ENCODE data around the gene COMTD1.
"Not testable (repeated sequence)": the region's sequence is repeated elsewhere in the genome, so short reads cannot be mapped to it uniquely, and the experiment has no call there.

Gene COMTD1

DNA sequence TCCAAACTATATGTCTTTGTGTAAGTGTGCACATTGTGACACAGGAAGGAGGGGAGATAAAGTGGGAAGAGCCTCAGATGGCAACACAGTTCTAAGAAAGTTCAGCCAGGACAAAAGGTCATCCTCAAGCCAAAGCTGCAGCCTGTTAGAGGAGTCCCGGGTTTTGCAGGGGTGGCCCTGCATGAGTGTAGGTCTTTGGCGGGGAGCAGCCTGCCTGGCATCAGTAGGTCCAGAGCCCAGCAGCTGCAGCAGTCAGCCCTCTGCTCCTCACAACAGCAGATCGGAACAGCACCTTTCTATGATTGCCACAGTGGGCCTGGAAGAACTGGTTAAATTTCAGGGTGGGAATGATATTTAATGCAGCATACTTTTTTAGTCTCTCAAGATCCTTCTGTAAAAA, 38.7 kb downstream of the COMTD1 start:
- no peaks in the 10 kb centered on the region for H3K27me3 ChIP-seq (ENCODE audit: insufficient read depth, low read length)
- H3K4me3 ChIP-seq (ENCODE audit: low read depth, low read length, poor library complexity, severe bottlenecking): no peak overlapping the region
- no peak overlapping the region for H3K4me2 ChIP-seq (ENCODE audit: low read length)
- no peaks in the 10 kb centered on the region for H3K4me1 ChIP-seq (ENCODE audit: insufficient read depth, low read length, severe bottlenecking)
- H3K9ac ChIP-seq (ENCODE audit: low read length): no peak overlapping the region
- no peaks in the 10 kb centered on the region for H3F3A ChIP-seq (ENCODE audit: insufficient read depth, low read length)
- no peaks in the 10 kb centered on the region for H3K36me3 ChIP-seq (ENCODE audit: insufficient read depth, low read length)
- no peaks in the 10 kb centered on the region for H4K20me1 ChIP-seq (ENCODE audit: insufficient read depth, low read length)
- H3K9me2 ChIP-seq (ENCODE audit: low read depth, low read length): no peaks in the 10 kb centered on the region
- H3K27ac ChIP-seq (ENCODE audit: low read depth, low read length, poor library complexity, severe bottlenecking): no peak overlapping the region
- no peaks in the 10 kb centered on the region for H3K79me2 ChIP-seq (ENCODE audit: insufficient read depth, low read length)
- TF ChIP-seq, protein P1, sequence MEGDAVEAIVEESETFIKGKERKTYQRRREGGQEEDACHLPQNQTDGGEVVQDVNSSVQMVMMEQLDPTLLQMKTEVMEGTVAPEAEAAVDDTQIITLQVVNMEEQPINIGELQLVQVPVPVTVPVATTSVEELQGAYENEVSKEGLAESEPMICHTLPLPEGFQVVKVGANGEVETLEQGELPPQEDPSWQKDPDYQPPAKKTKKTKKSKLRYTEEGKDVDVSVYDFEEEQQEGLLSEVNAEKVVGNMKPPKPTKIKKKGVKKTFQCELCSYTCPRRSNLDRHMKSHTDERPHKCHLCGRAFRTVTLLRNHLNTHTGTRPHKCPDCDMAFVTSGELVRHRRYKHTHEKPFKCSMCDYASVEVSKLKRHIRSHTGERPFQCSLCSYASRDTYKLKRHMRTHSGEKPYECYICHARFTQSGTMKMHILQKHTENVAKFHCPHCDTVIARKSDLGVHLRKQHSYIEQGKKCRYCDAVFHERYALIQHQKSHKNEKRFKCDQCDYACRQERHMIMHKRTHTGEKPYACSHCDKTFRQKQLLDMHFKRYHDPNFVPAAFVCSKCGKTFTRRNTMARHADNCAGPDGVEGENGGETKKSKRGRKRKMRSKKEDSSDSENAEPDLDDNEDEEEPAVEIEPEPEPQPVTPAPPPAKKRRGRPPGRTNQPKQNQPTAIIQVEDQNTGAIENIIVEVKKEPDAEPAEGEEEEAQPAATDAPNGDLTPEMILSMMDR (IDR thresholded peaks at IDR 0.05; ENCODE audit: low read length): no peak
- no peak for TF ChIP-seq EZH2 (IDR thresholded peaks at IDR 0.05; ENCODE audit: borderline replicate concordance, low read length)
- H3K9me3 ChIP-seq (ENCODE audit: low read length): no peaks in the 10 kb centered on the region
- no peak overlapping the region for H2AFZ ChIP-seq (ENCODE audit: low read length)

DNA sequence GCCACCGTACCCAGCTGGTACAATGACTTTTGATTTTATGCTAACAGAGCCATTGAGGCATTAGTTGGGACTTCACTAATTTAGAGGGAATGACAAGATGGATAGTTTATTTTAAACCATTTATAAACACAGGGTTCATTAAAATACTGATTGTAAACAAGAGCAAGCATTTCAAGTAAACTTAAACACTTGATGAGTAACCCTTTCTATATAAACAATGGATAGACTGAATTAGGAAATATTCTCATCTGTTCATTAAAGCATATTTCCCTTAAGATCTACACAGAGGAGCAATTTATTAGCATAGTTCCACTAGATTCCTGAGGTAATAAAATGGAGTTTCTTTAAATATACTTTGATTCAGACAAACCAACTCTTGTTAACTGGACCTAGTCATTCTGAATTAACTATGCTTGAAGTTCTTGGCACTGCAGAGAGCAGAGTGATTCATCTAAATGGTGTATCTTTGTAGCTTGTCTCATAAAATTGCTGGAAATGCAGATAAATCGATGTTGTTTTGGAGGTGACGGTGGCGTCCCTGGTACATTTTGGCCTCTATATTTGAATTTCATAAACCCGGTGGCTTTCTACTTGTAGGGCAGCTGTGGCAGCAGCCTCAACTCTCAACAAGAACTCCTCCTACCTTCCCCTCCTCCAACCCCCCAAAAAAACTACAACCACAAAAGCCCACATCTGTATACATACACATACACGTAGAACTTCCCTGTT, 40.6 kb downstream of the COMTD1 start:
- H3K4me1 ChIP-seq (ENCODE audit: insufficient read depth, low read length, severe bottlenecking): no peaks in the 10 kb centered on the region
- H3K9ac ChIP-seq (ENCODE audit: low read length): no peak overlapping the region
- no peaks in the 10 kb centered on the region for H3K36me3 ChIP-seq (ENCODE audit: insufficient read depth, low read length)
- H3K27ac ChIP-seq (ENCODE audit: low read depth, low read length, poor library complexity, severe bottlenecking): no peak overlapping the region
- no peaks in the 10 kb centered on the region for H3K9me2 ChIP-seq (ENCODE audit: low read depth, low read length)
- H3K79me2 ChIP-seq (ENCODE audit: insufficient read depth, low read length): no peaks in the 10 kb centered on the region
- H2AFZ ChIP-seq (ENCODE audit: low read length): no peak overlapping the region
- H4K20me1 ChIP-seq (ENCODE audit: insufficient read depth, low read length): no peaks in the 10 kb centered on the region
- H3K4me2 ChIP-seq (ENCODE audit: low read length): no peak overlapping the region
- no peaks in the 10 kb centered on the region for H3K27me3 ChIP-seq (ENCODE audit: insufficient read depth, low read length)
- no peaks in the 10 kb centered on the region for H3F3A ChIP-seq (ENCODE audit: insufficient read depth, low read length)
- H3K9me3 ChIP-seq (ENCODE audit: low read length): no peaks in the 10 kb centered on the region
- H3K4me3 ChIP-seq (ENCODE audit: low read depth, low read length, poor library complexity, severe bottlenecking): no peak overlapping the region
- TF ChIP-seq, protein P1 (IDR thresholded peaks at IDR 0.05; ENCODE audit: low read length): no peak
- no peak for TF ChIP-seq EZH2 (IDR thresholded peaks at IDR 0.05; ENCODE audit: borderline replicate concordance, low read length)

DNA sequence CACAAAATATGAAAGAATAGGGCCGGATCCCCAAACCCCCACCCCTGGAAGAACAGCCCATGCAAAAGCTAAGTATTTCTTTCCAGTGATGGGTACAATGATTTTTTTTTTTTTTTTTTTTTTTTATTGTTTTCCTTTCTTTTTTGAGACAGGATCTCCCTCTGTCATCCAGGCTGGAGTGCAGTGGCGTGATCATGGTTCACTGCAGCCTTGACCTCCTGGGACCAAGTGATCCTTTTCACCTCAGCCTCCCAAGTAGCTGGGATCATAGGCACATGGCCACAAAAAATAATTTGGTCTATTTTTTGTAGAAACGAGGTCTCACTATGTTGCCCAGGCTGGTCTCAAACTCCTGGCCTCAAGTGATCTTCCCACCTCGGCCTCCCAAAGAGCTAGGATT, 41.1 kb downstream of the COMTD1 start:
- H3K9ac ChIP-seq (ENCODE audit: low read length); H2AFZ ChIP-seq (ENCODE audit: low read length); H3K4me3 ChIP-seq (ENCODE audit: low read depth, low read length, poor library complexity, severe bottlenecking); H4K20me1 ChIP-seq (ENCODE audit: insufficient read depth, low read length); H3K9me2 ChIP-seq (ENCODE audit: low read depth, low read length); H3K27me3 ChIP-seq (ENCODE audit: insufficient read depth, low read length); H3K79me2 ChIP-seq (ENCODE audit: insufficient read depth, low read length); H3K27ac ChIP-seq (ENCODE audit: low read depth, low read length, poor library complexity, severe bottlenecking); H3K4me2 ChIP-seq (ENCODE audit: low read length); H3K4me1 ChIP-seq (ENCODE audit: insufficient read depth, low read length, severe bottlenecking); H3K36me3 ChIP-seq (ENCODE audit: insufficient read depth, low read length); H3K9me3 ChIP-seq (ENCODE audit: low read length); H3F3A ChIP-seq (ENCODE audit: insufficient read depth, low read length): not testable (repeated sequence)
